ENCODE results near the gene C14orf180.

Gene C14orf180

DNA sequence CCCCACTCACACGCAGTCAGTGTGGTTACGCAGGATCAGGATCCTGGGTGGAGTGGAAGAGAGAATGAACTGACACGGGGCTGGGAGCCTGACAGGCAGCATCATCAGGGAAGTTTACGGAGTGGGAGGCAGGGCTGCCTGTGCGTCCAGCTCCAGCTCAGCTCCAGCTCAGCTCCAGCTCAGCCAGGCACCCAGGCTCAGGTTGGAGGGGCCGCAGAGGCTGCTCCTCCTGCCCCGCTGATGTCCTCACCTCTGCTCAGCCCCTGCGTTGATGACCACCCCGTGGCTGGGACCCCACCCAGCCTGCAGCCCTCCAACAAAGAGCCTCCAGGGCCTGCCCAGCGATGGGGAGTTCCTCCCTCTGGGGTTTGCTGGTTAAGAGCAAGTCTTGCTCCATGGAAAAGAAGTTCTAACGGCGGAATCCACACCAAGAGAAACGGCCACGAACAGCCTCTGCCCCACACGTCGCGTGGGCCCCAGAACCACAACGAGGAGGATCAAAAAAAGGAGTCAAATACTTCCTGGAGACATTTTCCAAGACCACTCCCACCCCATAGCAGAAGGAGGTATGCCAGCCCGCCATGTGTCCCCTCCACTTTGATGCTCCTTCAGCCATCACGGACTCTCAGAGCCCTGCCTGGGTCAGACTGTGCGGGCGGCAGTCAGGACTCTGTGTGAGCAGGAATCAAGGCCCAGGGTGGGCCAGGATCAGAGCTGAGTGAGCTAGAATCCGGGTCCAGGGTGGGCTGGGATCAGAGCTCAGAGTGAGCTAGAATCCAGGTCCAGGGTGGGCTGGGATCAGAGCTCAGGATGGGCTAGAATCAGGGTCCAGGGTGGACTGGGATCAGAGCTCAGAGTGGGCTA lies 17.7 kb upstream of the C14orf180 start:
- DNase-seq (ENCODE audit: low spot score): no peak

DNA sequence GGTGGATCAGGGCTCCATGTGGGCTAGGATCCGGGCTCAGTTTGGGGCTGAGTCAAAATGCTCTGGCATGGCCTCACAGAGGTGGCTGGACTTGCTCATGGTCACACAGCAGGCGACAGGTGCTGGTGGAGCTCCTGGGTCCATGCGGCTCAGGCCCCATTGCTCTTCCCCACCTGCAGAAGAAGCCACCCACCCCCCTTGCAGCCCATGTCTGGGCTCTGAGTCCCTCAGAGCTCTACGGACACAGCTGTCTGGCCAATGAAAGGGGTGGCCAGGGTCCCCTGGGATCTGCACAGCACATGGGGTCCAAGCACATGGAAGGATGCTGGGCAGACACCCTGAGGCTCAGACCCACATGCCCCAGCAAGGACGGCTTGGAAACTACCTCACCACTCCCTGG lies 17.0 kb upstream of the C14orf180 start:
- no peak for DNase-seq (ENCODE audit: low spot score)

DNA sequence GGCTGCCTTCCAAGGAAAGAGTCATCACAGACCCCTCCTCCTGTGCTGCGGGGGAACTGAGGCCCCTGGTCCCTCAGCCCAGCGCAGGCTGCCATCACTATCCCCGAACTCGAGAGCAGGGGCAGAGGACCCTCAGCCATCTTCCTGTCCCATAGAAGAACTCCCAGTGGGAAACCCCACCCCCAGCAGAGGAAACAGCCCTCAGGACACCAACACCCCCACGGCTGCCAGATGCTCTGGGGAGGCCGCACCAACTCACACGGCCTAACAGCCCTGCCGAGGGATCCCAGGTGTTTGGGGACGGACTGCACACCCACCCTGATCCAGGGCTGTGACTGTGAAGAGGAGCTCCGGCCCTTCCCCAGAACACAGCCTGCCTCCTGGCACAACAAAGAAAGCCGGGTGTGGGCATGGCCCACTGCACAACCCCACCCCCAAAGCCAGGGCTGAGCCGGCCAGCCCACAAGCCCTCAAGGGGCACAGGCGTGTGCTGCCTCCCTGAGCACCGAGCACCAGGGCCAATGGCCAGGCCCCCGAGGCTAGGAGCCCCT lies 16.3 kb upstream of the C14orf180 start:
- DNase-seq (ENCODE audit: low spot score): no peak

- peak; percentile 51 for DNase-seq (ENCODE audit: low spot score)
Measured at GRCh38 chr14:104563742-104564615, 15.6 kb upstream of the C14orf180 start.

GRCh38 chr14:104564744-104565679 lies 14.6 kb upstream of the C14orf180 start:
- no peak for DNase-seq (ENCODE audit: low spot score)

- no peak for DNase-seq (ENCODE audit: low spot score)
Measured at GRCh38 chr14:104567141-104567956, 12.2 kb upstream of the C14orf180 start.

DNA sequence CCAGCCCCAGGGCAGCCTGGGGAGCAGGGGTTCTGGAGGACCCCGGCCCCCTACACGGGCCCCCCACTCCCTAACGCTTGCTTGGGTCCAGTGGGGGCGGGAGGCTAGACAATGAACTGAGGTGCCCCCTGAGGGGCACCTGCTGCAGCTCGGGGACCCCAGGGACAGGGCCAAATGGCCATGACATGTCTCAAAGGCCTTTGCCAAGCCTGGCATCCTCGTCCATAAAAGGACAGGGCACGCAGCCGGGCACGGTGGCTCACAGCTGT lies 11.7 kb upstream of the C14orf180 start:
- DNase-seq (ENCODE audit: low spot score): no peak

DNA sequence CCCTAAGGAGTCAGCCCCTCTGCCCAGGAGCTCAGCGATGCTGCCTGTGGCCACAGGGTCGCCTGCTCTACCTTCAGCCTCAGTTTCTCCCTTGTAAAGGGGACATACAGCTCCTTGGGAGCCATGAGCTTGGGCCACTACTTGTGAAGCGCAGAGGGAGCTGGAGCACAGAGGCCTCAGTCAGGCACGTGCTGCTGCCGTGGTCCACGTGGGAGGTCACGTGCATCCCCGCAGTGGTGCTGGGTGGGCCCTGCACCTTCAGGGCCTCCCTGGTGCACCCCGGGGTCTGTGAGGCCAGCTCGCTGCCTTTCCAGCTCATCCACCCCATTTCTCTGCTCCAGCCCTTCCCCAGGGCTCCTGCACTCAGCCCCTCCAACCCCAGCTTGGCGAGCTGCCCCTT lies 10.9 kb upstream of the C14orf180 start:
- no peak for DNase-seq (ENCODE audit: low spot score)

GRCh38 chr14:104569435-104569834 lies 10.1 kb upstream of the C14orf180 start:
- DNase-seq (ENCODE audit: low spot score): no peak

- DNase-seq (ENCODE audit: low spot score): no peak
Measured at GRCh38 chr14:104571246-104571645, 8.3 kb upstream of the C14orf180 start.

DNA sequence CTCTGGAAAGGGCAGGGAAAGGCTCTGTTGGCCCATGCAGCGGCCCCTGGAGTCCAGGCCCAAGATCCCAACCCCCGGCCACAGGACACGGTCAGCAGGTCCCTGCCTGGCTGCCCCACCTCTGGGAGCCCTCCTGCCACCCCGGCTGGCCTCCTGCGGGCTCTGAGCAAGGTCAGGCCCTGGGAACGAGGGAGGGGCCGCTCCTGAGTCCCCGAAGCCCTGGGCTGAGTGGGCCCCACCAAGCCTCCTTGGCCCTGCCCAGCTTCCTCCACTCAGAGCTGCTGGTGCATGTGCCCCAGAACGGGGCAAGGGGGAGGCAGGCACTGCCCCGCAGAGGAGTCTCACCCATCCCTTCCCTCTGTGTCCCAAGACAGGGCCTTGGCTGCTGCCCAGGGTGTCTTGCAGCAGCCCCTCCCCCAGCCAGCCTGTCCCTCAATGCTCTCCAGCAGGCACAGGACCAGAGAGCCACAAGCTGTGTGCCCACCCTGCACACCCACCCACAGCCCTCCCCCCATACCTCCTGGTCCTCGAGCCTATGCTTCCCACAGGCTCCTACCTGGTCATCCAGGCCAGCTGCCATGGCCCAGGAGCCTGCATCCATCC lies 7.4 kb upstream of the C14orf180 start:
- DNase-seq (ENCODE audit: low spot score): no peak

DNA sequence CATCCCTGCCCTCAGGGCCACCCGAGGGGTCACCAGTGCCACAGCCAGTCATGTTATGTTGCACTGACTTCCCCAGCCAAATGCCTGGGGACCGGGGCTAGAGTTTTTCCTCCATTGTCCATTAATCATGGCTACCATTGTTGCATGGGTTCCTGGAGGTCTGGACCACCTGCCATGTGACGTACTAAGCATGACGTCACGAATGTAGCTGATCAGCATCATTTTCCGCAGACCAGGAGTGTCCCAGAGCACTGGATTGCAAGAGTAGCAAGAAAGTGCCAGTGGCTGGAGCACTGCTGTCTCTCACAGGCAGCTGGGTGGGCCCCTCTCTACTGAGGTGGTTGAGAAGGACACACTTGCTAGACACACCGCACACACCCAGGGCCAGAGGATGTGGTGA lies 6.9 kb upstream of the C14orf180 start:
- no peak for DNase-seq (ENCODE audit: low spot score)

DNA sequence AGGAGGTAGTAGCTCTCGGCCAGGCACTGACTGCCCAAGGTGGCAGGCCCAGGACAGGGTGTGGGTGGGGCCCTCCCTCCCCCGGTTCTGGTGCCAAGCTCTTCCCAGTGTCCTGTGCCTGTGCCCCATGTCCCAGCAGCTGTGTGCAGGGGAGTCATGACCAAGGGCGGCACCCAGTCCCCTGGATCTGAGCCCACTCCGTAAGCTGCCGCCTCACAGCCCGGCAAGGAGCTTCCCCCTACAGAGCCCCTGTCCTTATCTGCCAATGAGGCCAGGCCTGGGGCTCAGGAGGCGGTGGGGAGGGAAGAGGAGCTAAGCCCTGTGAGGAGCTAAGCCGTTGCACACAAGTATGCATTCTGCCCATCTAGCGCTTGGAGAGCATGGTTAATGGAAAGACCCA lies 5.6 kb upstream of the C14orf180 start:
- no peak for DNase-seq (ENCODE audit: low spot score)

DNA sequence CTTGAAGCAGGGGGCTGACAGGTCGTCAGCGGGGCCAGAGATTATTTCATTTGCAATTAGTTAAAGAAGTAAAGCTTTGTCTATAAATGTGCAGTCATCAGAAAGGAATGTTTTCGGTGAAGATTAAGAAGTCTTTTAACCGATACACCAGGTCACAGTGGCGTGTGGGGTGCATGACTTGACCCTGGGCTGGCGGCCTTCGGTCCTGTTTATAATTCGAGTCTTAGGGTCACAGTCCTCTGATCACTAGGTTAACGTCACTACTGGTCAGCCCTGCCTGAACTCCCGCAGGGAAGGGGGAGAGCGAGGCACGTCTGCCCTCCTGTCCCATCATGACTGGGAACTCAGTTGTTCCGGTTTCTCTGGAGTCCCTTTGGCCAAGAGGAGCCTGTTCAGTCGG lies 5.0 kb upstream of the C14orf180 start:
- no peak for DNase-seq (ENCODE audit: low spot score)

- no peak for DNase-seq (ENCODE audit: low spot score)
Measured at GRCh38 chr14:104574978-104575583, 4.5 kb upstream of the C14orf180 start.

DNA sequence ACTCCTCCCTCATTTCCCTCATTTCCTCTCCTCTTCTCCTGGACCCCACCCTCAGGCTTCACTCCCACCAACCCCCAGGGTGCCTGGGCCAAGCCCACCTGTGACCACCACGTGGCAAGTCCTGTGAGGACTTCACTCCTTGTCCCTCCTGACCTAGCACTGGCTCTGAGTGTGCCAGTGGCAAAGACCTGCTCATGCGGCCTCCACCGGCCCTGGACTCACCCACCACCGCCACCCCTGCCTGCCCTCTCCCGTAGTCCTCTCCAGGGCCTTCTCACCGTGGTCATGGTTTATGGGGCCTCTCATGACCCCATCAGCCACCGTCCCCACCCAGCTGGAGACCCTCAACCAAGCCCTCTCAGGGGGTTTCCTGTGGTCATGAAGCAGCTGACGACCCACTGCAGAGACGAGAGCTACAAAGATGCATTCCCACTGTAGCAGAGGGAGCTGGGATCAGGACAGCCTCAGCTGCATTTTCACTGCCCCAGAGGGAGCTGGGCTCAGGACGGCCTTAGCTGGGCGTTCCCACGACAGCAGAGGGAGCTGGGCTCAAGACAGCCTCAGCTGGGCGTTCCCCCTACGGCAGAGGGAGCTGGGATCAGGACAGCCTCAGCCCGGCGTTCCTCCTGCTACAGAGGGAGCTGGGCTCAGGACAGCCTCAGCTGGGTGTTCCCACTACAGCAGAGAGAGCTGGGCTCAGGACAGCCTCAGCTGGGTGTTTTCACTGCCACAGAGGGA lies 3.2 kb upstream of the C14orf180 start:
- DNase-seq (ENCODE audit: low spot score): no peak

- no peak for DNase-seq (ENCODE audit: low spot score)
Measured at GRCh38 chr14:104576970-104577332, 2.6 kb upstream of the C14orf180 start.

- DNase-seq (ENCODE audit: low spot score): no peak
Measured at GRCh38 chr14:104577426-104577825, 2.1 kb upstream of the C14orf180 start.

- DNase-seq (ENCODE audit: low spot score): no peak
Measured at GRCh38 chr14:104577847-104578301, 1.7 kb upstream of the C14orf180 start.

DNA sequence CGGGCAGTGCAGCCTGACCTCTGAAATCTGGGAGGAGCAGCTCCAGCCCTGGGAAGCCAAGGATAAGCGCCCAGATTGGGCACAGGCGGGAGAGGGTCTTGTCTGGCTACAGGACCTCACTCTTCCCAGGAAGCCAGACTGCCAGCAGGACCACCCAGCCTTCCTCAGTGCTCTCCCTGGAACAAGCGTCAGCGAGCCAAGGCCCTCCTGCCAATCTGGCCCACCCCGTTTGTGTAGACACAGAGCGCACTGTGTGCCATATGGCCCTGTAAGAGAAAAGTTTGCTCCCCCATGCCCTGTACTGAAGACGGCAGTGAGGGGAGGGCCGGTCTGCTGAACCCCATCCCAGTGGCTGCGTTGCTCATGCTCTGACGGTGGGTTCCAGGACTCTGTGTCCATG lies 1.2 kb upstream of the C14orf180 start:
- DNase-seq (ENCODE audit: low spot score): no peak
